ENCODE data around the gene CDH4.

Gene CDH4

GRCh38 chr20:61328911-61329558, 77.0 kb downstream of the CDH4 start:
- no peak for DNase-seq (ENCODE audit: low read depth)

GRCh38 chr20:61330441-61330840, 78.4 kb downstream of the CDH4 start:
- DNase-seq (ENCODE audit: low read depth), result no peak

GRCh38 chr20:61331543-61331942, 79.5 kb downstream of the CDH4 start:
- DNase-seq (ENCODE audit: low read depth), result no peak

GRCh38 chr20:61332016-61332975, 80.2 kb downstream of the CDH4 start:
- no peak for DNase-seq (ENCODE audit: low read depth)

- DNase-seq (ENCODE audit: low read depth), result no peak
These were observed 81.5 kb downstream of the CDH4 start for GRCh38 chr20:61333484-61334108.

GRCh38 chr20:61340157-61340556, 88.1 kb downstream of the CDH4 start:
- no peak for DNase-seq (ENCODE audit: low read depth)

GRCh38 chr20:61341605-61342004, 89.5 kb downstream of the CDH4 start:
- DNase-seq (ENCODE audit: low read depth), result no peak

- no peak for DNase-seq (ENCODE audit: low read depth)
These were observed 91.9 kb downstream of the CDH4 start for GRCh38 chr20:61343934-61344333.

- no peak for DNase-seq (ENCODE audit: low read depth)
These were observed 93.6 kb downstream of the CDH4 start for GRCh38 chr20:61345656-61346055.

- DNase-seq (ENCODE audit: low read depth), result no peak
These were observed 94.9 kb downstream of the CDH4 start for GRCh38 chr20:61346996-61347395.

- no peak for DNase-seq (ENCODE audit: low read depth)
These were observed 95.4 kb downstream of the CDH4 start for GRCh38 chr20:61347443-61347842.

- DNase-seq (ENCODE audit: low read depth), result no peak
These were observed 97.5 kb downstream of the CDH4 start for GRCh38 chr20:61349447-61350165.

GRCh38 chr20:61350500-61351250, 98.6 kb downstream of the CDH4 start:
- no peak for DNase-seq (ENCODE audit: low read depth)

GRCh38 chr20:61352346-61353260, 100.5 kb downstream of the CDH4 start:
- no peak for DNase-seq (ENCODE audit: low read depth)

- DNase-seq (ENCODE audit: low read depth), result no peak
These were observed 101.4 kb downstream of the CDH4 start for GRCh38 chr20:61353261-61354000.

- DNase-seq (ENCODE audit: low read depth), result no peak
These were observed 101.9 kb downstream of the CDH4 start for GRCh38 chr20:61354001-61354390.

- DNase-seq (ENCODE audit: low read depth), result no peak
These were observed 102.4 kb downstream of the CDH4 start for GRCh38 chr20:61354501-61354900.

GRCh38 chr20:61354901-61355495, 102.9 kb downstream of the CDH4 start:
- DNase-seq (ENCODE audit: low read depth), result no peak

GRCh38 chr20:61355585-61355984, 103.5 kb downstream of the CDH4 start:
- no peak for DNase-seq (ENCODE audit: low read depth)
